T-cell (primary cell): Measurements from ENCODE around the gene BACE2. TPM values are rescaled to one million over a fixed set of nuclear protein-coding genes. Genes with fewer than 3 reads are reported as not detected.
"Not testable (repeated sequence)": the region's sequence is repeated elsewhere in the genome, so short reads cannot be mapped to it uniquely, and the experiment has no call there.

ENCODE experiments used
- ATAC-seq, 4 experiments: fragments of 200-7000 bp in 3 of 4; fragments of 150-1000 bp in 1 of 4; cut with Tn5 transposase; replicated peaks in 1 of 4; 1 replicate in 3 of 4; 2 replicates in 1 of 4; pipeline ENCODE4 v1.10.0; 2021; ENCODE audit warnings: moderate library complexity in 3 of 4, mild to moderate bottlenecking in 2 of 4, moderate number of reproducible peaks in 1 of 4
- CTCF ChIA-PET, 2 donors: fragments of 300-600 bp; sonication (Branson Sonifier 250); formaldehyde crosslinking; loops; one replicate each; lab custom pipeline; 2022; ENCODE audit warnings: antibody characterized with exemption in 2 of 2; lab: Charles Lee
- POLR2A ChIA-PET, 2 donors: fragments of 300-600 bp; sonication (Branson Sonifier 250); formaldehyde crosslinking; loops; one replicate each; lab custom pipeline; 2022; ENCODE audit warnings: antibody characterized with exemption in 2 of 2; lab: Charles Lee
- DNase-seq, 35 experiments: peaks; one replicate each; pipeline versions ENCODE4 v3.0.0 to v3.0.0-alpha.2; 2013 to 2023
- H3K27ac ChIP-seq: one replicate; pipeline ENCODE4 v1.5.1; 2013; ENCODE audit warnings: low read length
- H3K27me3 ChIP-seq, 2 experiments: replicated peaks in 1 of 2; 1 replicate in 1 of 2; 2 replicates in 1 of 2; pipeline versions ENCODE4 v1.6.1 to v1.7.0; 2013; ENCODE audit warnings: low read length in 1 of 2, mixed read lengths in 1 of 2; ENCODE audit not compliant: control insufficient read depth in 2 of 2, insufficient read depth in 2 of 2; ENCODE audit errors: extremely low read depth in 1 of 2
- H3K36me3 ChIP-seq, 2 donors: 1 replicate in 1 of 2; 2 replicates in 1 of 2; pipeline versions ENCODE4 v1.6.1 to v1.7.0; 2013; ENCODE audit warnings: low read length in 1 of 2; ENCODE audit not compliant: control insufficient read depth in 2 of 2, insufficient read depth in 1 of 2; ENCODE audit errors: extremely low read depth in 1 of 2
- H3K4me1 ChIP-seq, 2 experiments: 1 replicate in 1 of 2; 2 replicates in 1 of 2; pipeline versions ENCODE4 v1.6.1 to v1.7.0; 2013; ENCODE audit warnings: low read length in 2 of 2, mixed read lengths in 1 of 2; ENCODE audit not compliant: insufficient read depth in 2 of 2, control insufficient read depth in 1 of 2; ENCODE audit errors: extremely low read depth in 1 of 2
- H3K4me3 ChIP-seq, 2 donors: 1 replicate in 1 of 2; 2 replicates in 1 of 2; pipeline versions ENCODE4 v1.5.1 to v1.7.0; 2013; ENCODE audit warnings: mild to moderate bottlenecking in 2 of 2, low read length in 1 of 2, moderate library complexity in 1 of 2; ENCODE audit not compliant: control insufficient read depth in 1 of 2; ENCODE audit errors: extremely low read depth in 1 of 2
- H3K9me3 ChIP-seq: 2 replicates; pipeline ENCODE4 v1.7.0; 2013
- H3K27ac Mint-ChIP-seq, 2 donors: one replicate each; pipeline ENCODE4 v1.8.0; 2020 to 2021; ENCODE audit warnings: mild to moderate bottlenecking in 2 of 2, mixed read lengths in 2 of 2
- H3K27me3 Mint-ChIP-seq, 2 donors: one replicate each; pipeline ENCODE4 v1.8.0; 2021 to 2022; ENCODE audit warnings: mixed read lengths in 2 of 2
- H3K36me3 Mint-ChIP-seq: one replicate; pipeline ENCODE4 v1.8.0; 2021; ENCODE audit warnings: mixed read lengths
- H3K4me1 Mint-ChIP-seq, 3 donors: one replicate each; pipeline ENCODE4 v1.8.0; 2020 to 2022; ENCODE audit warnings: mixed read lengths in 3 of 3, mild to moderate bottlenecking in 1 of 3
- H3K4me3 Mint-ChIP-seq, 3 donors: one replicate each; pipeline ENCODE4 v1.8.0; 2020 to 2022; ENCODE audit warnings: mild to moderate bottlenecking in 3 of 3, mixed read lengths in 3 of 3, moderate library complexity in 3 of 3
- H3K9me3 Mint-ChIP-seq, 3 donors: one replicate each; pipeline ENCODE4 v1.8.0; 2020 to 2022; ENCODE audit warnings: mixed read lengths in 3 of 3
- WGBS: methylation state at CpG from one replicate; pipeline ENCODE4 v1.1.5; 2013; ENCODE audit warnings: missing lambda C conversion rate; ENCODE audit not compliant: insufficient coverage; 5-methylcytosine and 5-hydroxymethylcytosine counted together
- total RNA-seq, 35 experiments: library from RNA in 6 of 35; stranded (reverse) in 6 of 35; fragments of 120-200 nt in 1 of 35; gene quantifications; one replicate each; pipeline versions ENCODE4 v1.2.1 to v1.2.4 and lab custom pipeline; 2013 to 2026

BACE2 gene
- total RNA-seq, 5 donors from 2014 or later (not counting 1 experiment from before 2014, with no cell fraction given): 0.30 to 1.1 (median 0.68) TPM

DNA sequence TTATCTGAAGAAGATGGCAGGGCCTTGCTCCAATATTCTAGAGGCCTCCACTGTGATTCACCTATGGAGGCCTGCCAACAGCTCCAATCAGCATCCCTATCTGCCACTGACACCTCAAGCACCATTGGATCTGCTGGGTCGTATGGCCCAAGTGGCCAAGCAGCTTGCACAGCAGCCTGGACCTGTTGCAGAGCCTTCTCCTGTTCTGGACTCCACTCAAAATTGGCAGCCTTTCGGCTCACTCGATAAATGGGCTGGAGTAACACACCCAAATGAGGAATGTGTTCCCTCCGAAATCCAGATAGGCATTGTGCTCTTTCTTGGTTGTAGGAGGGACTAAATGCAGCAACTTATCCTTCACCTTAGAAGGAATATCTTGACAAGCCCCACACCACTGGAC lies 24.6 kb downstream of the BACE2 start:
- CTCF ChIA-PET, H3K36me3 ChIP-seq, H3K27ac Mint-ChIP-seq, H3K27me3 ChIP-seq, H3K4me3 Mint-ChIP-seq, H3K4me1 Mint-ChIP-seq, ATAC-seq, H3K36me3 Mint-ChIP-seq, DNase-seq, POLR2A ChIA-PET, H3K4me3 ChIP-seq, H3K4me1 ChIP-seq, H3K9me3 ChIP-seq, H3K27ac ChIP-seq: not testable (repeated sequence)
- Mint-ChIP-seq H3K27me3 (peaks cover 15% of the 10 kb centered on the region in 2 donors), H3K9me3 (peaks cover 7 to 15% (median 11%) of the 10 kb centered on the region in 3 donors)
- WGBS: 67% methylated on average over 1 of the region's 4 CpGs

- Mint-ChIP-seq H3K36me3 (no peaks in the 10 kb centered on the region), H3K4me3 (no peak overlapping the region), H3K27me3 (peaks cover 18% of the 10 kb centered on the region in 2 donors), H3K27ac (no peak overlapping the region), H3K9me3 (peaks cover 0 to 5% (median 4%) of the 10 kb centered on the region in 3 donors), H3K4me1 (no peaks in the 10 kb centered on the region)
- DNase-seq (no peak), ATAC-seq (no peak)
- WGBS: 37% methylated on average over 2 of the region's 5 CpGs
- H3K9me3 ChIP-seq: no peaks in the 10 kb centered on the region
- H3K4me1 ChIP-seq: no peaks in the 10 kb centered on the region
- H3K27me3 ChIP-seq: peaks cover 0 to 15% of the 10 kb centered on the region in 2 experiments
- ChIA-PET CTCF (no interaction called here), POLR2A (no interaction called here)
- H3K4me3 ChIP-seq: no peak overlapping the region
- H3K27ac ChIP-seq: no peak overlapping the region
- no peaks in the 10 kb centered on the region for H3K36me3 ChIP-seq
These were observed 27.4 kb downstream of the BACE2 start for GRCh38 chr21:41195311-41195710.

DNA sequence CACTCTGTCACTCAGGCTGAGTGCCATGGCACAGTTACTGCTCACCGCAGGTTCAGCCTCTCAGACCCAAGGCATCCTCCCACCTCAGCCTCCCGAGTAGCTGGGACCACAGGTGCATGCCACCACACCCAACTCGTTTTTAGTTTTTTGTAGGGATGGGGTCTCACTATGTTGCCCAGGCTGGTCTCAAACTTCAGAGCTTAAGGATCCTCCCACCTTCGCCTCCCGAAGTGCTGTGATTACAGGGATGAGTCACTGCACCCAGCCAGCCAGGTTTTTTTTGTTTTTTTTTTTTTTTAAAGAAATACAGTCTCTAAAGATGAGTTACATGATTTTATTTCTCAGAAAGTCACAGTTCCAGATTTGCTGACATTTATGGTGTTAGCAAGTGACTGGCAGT lies 29.0 kb downstream of the BACE2 start:
- no peak overlapping the region for H3K27ac ChIP-seq
- no peaks in the 10 kb centered on the region for H3K4me1 ChIP-seq
- no peaks in the 10 kb centered on the region for H3K4me1 Mint-ChIP-seq
- no peaks in the 10 kb centered on the region for H3K36me3 ChIP-seq
- H3K9me3 ChIP-seq: no peaks in the 10 kb centered on the region
- H3K9me3 Mint-ChIP-seq: no peaks in the 10 kb centered on the region
- no CpG with 5 or more reads among the region's 5 CpGs for WGBS
- no peak for ATAC-seq
- no peak overlapping the region for H3K27ac Mint-ChIP-seq
- peaks cover 17 to 20% of the 10 kb centered on the region in 2 donors for H3K27me3 Mint-ChIP-seq
- no peak overlapping the region for H3K4me3 Mint-ChIP-seq
- CTCF ChIA-PET: no interaction called here
- no peak overlapping the region for H3K4me3 ChIP-seq
- no peak for DNase-seq
- peaks cover 0 to 15% of the 10 kb centered on the region in 2 experiments for H3K27me3 ChIP-seq
- no peaks in the 10 kb centered on the region for H3K36me3 Mint-ChIP-seq
- POLR2A ChIA-PET: no interaction called here

GRCh38 chr21:41197582-41197981 lies 29.6 kb downstream of the BACE2 start:
- no peaks in the 10 kb centered on the region for H3K4me1 Mint-ChIP-seq
- H3K27me3 Mint-ChIP-seq: peaks cover 17% of the 10 kb centered on the region in 2 donors
- H3K4me3 ChIP-seq: no peak overlapping the region
- POLR2A ChIA-PET: no interaction called here
- H3K36me3 ChIP-seq: no peaks in the 10 kb centered on the region
- H3K36me3 Mint-ChIP-seq: no peaks in the 10 kb centered on the region
- H3K4me1 ChIP-seq: no peaks in the 10 kb centered on the region
- no peak overlapping the region for H3K27ac ChIP-seq
- WGBS: no CpG with 5 or more reads among the region's 2 CpGs
- DNase-seq (no peak), ATAC-seq (no peak)
- H3K27me3 ChIP-seq: peaks cover 0 to 12% of the 10 kb centered on the region in 2 experiments
- no peaks in the 10 kb centered on the region for H3K9me3 ChIP-seq
- no peak overlapping the region for H3K4me3 Mint-ChIP-seq
- no peak overlapping the region for H3K27ac Mint-ChIP-seq
- H3K9me3 Mint-ChIP-seq: no peaks in the 10 kb centered on the region
- CTCF ChIA-PET: no interaction called here

GRCh38 chr21:41198647-41199046 lies 30.7 kb downstream of the BACE2 start:
- peaks cover 0 to 17% of the 10 kb centered on the region in 2 experiments for H3K27me3 ChIP-seq
- CTCF ChIA-PET: interaction anchor here in 1 of 2 donors (0.6 kb wide), 1 partner anchor 321 kb away, joined by 3 read pairs; no protein-coding TSS in a partner anchor
- ATAC-seq, H3K9me3 Mint-ChIP-seq, H3K4me3 Mint-ChIP-seq, H3K4me3 ChIP-seq, H3K4me1 Mint-ChIP-seq, H3K27ac Mint-ChIP-seq, H3K9me3 ChIP-seq, H3K36me3 ChIP-seq, H3K27ac ChIP-seq, H3K36me3 Mint-ChIP-seq, H3K4me1 ChIP-seq, DNase-seq, POLR2A ChIA-PET: not testable (repeated sequence)
- no CpG with 5 or more reads among the region's 5 CpGs for WGBS
- peaks cover 24 to 27% of the 10 kb centered on the region in 2 donors for H3K27me3 Mint-ChIP-seq

DNA sequence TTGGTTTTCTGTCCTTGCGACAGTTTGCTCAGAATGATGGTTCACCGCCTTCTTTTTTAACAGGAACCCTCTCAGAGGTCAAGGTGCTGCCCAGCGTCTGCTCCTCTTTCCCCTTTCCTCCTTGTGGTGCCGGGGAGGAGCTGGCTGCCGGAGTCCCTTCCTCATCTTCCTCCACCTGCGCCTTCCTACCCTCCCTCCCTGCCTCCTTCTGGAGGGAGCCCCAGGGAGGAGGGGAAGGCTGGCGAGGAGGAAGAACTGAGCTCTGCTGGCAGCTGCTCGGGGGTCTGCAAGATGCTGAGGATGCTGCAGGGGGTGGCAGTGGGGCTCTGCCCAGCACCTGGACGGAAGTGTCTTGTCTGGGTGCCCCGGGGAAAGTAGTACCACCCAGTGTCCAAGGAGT lies 31.2 kb downstream of the BACE2 start:
- Histone ChIP-seq H3K27me3 (peaks cover 0 to 19% of the 10 kb centered on the region in 2 experiments), H3K27ac (no peak overlapping the region), H3K4me1 (no peaks in the 10 kb centered on the region), H3K9me3 (no peaks in the 10 kb centered on the region), H3K4me3 (no peak overlapping the region), H3K36me3 (no peaks in the 10 kb centered on the region)
- H3K9me3 Mint-ChIP-seq: no peaks in the 10 kb centered on the region
- no peak overlapping the region for H3K4me3 Mint-ChIP-seq
- ChIA-PET POLR2A (no interaction called here), CTCF (no interaction called here)
- no peaks in the 10 kb centered on the region for H3K36me3 Mint-ChIP-seq
- H3K27me3 Mint-ChIP-seq: peaks cover 26 to 29% of the 10 kb centered on the region in 2 donors
- H3K4me1 Mint-ChIP-seq: no peaks in the 10 kb centered on the region
- ATAC-seq (peak in 1 of 4 experiments; percentile 24), DNase-seq (no peak)
- H3K27ac Mint-ChIP-seq: no peak overlapping the region
- 85% methylated on average over 6 of the region's 10 CpGs for WGBS

- Histone ChIP-seq H3K4me1 (no peaks in the 10 kb centered on the region), H3K27me3 (peaks cover 0 to 21% of the 10 kb centered on the region in 2 experiments), H3K36me3 (no peaks in the 10 kb centered on the region), H3K4me3 (no peak overlapping the region), H3K27ac (no peak overlapping the region), H3K9me3 (no peaks in the 10 kb centered on the region)
- DNase-seq (no peak), ATAC-seq (no peak)
- H3K36me3 Mint-ChIP-seq: no peaks in the 10 kb centered on the region
- H3K4me3 Mint-ChIP-seq: no peak overlapping the region
- 87% methylated on average over 6 of the region's 10 CpGs for WGBS
- POLR2A ChIA-PET: no interaction called here
- H3K27me3 Mint-ChIP-seq: peaks cover 29 to 31% of the 10 kb centered on the region in 2 donors
- H3K9me3 Mint-ChIP-seq: no peaks in the 10 kb centered on the region
- CTCF ChIA-PET: no interaction called here
- H3K4me1 Mint-ChIP-seq: no peaks in the 10 kb centered on the region
- H3K27ac Mint-ChIP-seq: no peak overlapping the region
These were observed 31.6 kb downstream of the BACE2 start for GRCh38 chr21:41199588-41199987.
